Activated gamma-delta T cell (primary cell): ENCODE measurements around the gene IFT81.
"Not testable (repeated sequence)": the region's sequence is repeated elsewhere in the genome, so short reads cannot be mapped to it uniquely, and the experiment has no call there.

Experiments used
- DNase-seq: peaks from one replicate; lab custom pipeline; 2025; lab: John Stamatoyannopoulos, UW

Gene IFT81

DNA sequence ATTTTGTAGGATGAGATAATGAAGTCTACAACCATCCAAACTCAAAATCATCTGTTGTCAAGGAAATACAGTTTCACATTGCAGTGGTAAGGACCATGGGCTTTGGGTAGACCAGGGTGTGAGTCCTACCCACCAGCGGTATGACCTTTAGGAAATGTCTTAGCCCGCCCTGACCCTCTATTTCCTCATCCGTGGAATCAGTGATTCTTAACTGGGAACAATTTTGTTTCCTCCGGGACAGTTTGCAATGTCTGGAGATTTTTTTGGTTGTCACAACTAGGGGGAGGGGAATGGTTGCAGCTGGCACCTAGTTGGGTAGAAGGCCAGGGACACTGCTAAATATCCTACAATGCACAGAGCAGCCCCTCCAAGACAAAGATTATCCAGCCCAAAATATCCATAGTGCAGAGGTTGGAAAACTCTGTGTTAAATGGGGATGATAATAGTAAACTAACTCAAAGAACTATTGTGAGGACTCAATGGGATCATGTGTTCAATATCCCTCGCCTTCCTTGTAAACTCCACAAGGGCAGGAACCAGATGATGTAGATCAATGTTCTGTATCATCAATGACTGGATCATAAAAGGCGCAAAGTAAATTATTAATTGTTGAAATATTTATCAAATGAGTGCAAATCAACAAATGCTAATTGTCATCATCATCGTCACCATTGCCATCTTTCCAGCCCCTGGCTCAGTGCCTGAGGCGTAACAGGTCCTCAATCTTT is 15.7 kb upstream of the IFT81 start:
- DNase-seq, result no peak

DNA sequence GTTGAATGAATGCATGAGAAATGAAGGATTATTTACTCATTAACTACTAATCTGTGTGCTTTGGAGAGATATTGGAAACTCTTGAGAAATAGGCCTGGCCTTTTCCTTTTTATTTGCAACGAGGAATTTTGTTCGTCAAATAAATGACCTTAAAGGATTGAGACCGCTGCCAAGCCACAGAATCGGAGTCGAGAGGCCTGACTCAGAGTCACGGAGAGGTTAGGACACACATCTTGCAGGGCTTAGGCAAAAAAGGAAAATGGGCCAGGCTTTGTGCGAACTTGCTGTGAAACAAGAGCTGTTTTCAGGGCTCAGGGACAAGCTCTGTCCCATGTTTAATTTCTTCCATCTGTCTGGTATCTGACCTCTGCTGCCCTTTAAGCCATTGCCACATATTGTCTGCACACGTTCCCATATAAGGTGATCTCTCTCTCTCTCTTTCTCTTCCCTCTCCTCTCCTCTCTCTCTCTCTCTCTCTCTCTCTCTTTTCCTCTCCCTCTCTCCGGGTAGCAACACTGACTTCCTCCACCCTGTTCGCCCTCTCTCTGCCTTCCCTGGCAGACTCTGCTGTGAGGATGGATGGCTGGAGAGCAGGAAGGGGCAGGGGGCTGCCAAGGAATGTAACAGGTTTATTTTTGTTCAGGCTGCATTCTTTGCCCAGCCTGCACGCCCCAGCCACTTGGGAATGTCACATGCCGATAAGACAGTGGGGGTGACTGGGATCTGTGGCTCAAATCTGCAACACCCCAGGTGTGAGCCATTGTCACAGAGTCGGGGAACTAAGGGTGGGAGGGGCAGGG is 14.9 kb upstream of the IFT81 start:
- DNase-seq, result no peak

DNA sequence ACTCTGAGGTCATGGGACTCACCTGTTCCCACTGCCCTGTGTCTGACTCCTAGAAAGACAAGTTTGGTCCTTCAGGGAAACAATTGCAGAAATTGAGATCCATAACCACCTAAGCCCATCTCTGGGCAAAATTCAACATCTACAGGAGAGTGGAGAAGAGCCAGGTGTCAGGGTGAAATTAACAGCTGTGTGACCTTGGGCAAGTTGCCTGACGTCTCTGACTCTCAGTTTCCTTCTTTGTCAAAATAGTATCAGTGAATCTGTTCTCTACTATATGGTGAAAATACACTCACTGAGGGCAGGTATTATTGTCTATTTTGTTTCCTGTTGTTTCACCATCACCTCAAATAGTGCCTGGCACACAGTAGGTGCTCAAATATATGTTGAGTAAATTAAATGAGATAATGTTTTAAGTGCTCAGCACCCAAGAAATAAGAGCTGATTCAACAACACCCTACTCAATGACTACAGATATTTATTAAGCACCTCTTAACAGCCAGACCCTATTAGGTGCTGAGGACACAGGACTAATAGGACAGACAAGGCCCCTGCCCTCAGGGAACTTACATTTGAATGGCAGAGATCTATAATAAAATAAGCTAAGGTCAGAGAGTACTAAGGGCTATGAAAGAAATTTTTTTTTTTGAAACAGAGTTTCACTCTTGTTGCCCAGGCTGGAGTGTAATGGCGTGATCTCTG is 14.2 kb upstream of the IFT81 start:
- no peak for DNase-seq

DNA sequence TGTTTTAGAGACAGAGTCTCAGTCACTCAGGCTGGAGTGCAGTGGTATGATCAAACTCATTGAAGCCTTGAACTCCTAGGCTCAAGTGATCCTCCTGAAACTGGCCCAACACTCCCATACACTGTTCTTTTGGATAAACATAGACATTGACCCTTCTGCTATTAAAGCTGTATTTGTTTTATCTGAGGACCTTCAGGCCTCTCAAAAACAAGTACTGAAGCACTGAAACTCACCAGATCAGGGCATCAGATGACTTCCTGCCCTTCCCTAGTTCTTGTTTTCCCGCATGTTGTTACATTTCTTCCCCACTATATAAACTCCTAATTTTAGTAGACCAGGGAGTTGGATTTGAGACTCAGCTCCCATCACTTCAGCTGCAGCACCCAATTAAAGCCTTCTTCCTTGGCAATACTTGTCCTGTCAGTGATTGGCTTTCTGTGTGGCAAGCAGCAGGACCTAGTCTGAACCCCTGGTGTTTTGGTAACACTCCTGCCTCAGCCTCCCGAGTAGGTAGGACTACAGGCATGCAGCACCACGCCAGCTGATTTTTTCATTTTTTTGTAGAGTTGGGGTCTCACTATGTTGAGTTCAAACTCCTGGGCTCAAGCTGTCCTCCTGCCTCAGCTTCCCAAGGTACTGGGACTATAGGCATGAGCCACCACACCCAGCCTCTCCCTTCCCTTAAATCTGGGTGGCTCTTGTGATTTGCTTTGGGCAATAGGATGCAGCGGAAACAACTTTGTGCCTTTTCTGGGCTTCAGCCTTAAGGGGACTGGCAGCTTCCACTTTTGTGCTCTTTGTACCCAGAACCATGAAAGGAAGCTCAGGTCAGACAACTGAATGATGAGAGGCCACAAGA is 12.5 kb upstream of the IFT81 start:
- no peak for DNase-seq

DNA sequence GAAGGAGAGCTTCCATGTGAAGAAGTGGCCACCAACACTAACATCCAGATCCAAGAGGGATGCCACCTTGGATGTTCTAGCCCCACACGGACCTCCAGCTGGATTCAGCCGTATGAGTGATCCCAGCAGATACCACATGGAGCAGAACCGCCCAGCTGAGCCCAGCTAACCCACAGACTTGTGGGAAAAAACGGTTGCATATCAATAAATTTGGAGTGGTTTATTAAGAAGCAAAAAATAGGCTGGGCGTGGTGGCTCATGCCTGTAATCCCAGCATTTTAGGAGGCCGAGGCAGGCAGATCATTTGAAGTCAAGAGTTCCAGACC is 11.9 kb upstream of the IFT81 start:
- DNase-seq, result no peak

DNA sequence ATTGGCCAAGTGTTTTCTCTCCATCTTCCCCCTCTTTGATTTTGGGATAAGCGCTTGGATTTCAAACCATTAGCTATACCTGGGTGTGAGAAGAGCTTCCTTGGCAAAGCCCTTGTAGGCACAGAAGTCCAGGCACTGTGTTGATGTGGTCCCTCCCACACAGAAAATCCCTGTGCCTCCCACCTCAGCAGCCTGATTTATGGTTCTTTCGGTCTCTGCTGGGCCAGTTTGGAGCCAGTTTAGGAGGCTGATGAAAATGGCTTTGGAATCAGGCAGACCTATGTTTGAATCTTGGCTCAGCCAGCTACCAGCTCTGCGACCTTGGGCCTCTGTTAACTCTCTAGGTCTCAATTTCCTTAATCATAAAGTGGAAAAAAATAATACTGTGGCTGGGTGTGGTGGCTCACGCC is 9.6 kb upstream of the IFT81 start:
- no peak for DNase-seq

DNA sequence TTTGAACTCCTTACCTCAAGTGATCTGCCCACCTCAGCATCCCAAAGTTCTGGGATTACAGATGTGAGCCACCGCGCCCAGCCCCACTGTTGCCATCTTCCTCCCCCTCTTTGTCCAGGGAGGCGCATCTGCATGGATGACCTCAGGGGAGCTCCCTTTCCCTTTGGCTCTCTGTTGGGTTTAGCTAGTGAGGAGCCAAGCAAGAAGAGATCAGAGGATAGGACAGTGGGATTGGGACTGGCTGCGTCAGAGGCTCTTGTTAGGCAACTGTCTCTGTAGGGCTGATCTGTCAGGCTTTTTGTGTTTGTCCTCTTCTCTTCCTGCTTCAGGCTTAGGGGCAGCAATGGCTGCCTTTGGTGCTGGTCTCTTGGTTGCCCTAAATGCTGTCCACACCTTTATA is 8.5 kb upstream of the IFT81 start:
- no peak for DNase-seq

DNA sequence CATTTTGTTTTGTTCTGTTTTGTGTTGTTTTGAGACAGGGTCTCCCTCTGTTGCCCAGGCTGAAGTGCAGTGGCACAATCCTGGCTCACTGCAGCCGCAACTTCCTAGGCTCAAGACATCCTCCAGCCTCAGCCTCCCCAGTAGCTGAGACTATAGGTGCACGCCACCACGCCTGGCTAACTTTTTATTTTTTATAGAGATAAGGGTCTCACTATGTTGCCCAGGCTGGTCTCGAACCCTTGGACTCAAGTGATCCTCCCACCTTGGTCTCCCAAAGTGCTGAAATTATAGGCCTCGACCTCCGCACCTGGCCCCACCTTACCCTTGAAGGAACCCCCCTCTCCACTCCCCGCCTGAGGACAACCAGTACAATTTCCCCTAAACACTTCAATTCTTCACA is 7.5 kb upstream of the IFT81 start:
- DNase-seq, result no peak

DNA sequence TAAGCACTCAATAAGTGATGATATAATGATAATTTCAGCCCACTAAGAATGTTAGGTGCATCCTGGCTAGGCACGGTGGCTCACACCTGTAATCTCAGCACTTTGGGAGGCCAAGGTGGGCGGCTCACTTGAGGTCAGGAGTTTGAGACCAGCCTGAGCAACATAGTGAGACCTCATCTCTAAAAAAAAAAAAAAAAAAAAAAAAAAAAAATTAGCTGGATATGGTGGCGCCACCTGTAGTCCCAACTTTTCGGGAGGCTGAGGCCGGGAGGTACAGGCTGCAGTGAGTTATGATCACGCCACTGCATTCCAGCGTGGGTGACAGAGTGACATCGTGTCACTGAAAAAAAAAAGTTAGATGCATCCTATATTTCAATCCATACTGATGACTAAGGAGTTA is 6.9 kb upstream of the IFT81 start:
- not testable (repeated sequence) for DNase-seq

DNA sequence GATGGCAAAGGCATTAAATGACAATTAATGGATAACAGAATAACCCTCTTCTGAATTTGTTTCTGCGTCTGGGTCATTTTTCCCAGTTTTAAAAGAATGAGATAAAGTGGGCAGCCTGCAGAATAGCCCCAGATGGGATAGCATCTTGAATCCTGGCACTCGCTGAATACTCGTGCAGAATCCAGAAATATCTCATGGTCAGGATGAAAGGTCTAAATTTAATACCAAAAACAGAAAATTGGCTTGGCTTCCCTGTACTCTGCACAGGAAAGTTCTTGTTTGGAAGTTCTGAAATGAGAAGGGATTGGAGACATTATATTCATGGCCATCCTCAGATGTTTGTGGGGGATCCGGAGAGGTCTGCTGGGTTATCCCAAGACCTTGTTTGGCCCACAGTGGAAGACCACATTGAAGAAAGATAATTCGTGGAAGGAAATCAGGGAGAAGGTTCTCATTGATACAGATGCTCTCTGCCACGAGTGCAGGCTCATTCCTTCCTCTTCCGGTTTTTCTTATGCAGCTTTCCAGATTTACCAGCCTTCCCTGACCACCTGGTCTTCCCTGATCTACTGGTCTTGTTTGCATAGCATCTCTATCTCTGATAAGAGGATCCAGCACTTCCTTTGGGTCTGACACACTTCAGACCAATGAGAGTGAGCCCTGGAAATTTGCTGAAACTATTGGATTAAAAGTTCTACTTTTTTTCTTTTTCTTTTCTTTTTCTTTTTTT is 6.0 kb upstream of the IFT81 start:
- no peak for DNase-seq

DNA sequence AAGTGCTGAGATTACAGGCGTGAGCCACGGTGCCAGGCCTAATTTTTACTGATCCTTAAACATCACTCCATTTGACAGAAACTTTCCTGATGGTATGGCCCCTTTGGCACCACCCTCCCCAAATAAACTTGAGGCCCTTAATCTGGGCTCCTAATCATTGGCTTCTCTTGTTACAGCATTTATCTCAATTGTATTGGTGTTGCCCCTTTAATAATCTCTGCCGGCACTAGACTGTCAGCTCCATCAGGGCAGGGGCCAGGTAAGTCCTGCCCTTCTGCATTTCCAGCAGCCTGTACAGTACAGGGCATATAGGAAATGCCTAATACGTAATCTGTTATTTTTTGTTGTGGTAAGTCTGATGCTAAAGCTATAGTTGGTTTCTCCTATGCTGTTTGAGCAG is 1.2 kb upstream of the IFT81 start:
- no peak for DNase-seq

DNA sequence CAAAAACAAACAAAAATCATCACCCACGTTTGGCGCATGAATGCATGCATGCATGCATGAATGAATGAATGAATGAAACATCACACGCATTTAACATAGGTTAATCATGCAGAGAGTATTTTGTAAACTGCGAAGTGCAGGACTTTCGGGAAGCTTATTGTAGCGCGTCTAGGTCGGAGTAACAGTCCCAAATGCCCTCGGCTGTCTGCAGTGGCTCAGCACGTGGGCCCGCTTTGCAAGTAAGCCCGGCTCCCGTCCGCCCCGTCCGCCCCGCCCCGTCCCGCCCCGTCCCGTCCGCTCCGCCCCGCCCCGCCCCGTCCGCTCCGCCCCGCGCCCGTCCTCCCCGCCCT is 263 bp upstream of the IFT81 start:
- DNase-seq, result no peak

DNA sequence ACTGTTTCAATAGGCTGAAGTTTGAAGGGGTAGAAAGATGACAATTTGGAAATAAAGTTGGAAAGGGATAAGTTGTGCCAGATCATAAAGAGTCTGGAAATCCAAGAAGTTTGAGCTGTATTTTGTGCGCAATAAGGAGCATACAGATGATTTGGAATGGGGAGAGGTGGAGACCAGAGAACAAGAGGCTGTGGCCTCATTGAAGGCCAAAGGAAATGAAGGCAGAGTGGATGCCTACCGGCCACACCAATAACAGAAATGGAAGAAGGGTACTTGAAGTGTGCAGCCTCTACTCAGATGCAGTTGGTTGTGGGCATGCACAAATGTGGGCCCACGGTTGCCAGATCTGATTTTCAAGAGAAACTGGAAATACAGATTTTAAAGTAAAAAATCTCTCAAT is 2.4 kb downstream of the IFT81 start:
- DNase-seq, result no peak

DNA sequence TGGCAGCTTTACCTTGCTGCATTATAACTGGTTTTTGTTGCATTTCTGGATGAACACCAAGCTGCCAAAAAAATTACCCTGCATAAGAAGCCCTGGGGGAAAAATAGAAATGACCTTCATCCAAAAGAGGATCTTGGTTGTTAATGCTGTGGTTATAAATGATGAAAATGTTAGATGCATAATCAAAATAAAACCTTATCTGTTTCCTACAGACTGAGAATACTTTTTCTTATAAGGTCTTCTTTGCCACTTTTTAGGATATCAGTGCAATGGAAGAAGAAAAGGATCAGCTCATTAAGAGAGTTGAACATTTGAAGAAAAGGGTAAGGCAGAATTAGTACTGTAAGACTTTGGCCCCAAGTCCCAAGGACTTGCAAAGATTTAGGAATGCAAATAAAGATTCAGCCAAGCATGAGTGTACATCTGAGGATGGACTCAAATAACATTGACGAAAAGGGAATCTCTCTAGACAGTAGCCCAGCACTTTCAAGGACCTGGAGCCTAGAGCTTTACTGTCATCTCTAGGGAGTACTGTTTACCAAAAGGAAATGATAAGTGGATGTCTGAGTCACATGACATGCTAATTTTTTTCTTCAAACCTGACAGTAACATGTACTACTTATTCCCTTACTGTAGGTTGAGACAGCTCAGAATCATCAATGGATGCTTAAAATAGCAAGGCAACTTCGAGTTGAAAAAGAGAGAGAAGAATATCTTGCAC is 10.7 kb downstream of the IFT81 start:
- DNase-seq, result no peak

DNA sequence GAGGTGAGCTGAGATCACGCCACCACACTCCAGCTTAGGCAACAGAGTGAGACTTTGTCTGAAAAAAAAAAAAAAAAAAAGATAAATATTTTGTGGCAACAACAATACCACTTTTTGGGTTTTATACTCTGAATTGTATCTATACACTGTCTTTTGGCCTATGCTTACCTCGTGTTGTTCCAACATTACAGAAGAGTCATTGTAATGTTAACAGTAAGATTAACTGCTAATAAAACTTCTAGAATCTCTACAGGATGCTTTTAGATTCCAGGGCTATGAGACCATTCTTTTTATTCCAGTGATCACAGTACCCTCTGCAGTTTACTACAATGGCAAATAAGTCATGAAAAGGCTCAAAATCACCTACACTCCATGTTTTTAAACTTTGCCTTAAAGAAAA is 11.6 kb downstream of the IFT81 start:
- DNase-seq, result no peak

DNA sequence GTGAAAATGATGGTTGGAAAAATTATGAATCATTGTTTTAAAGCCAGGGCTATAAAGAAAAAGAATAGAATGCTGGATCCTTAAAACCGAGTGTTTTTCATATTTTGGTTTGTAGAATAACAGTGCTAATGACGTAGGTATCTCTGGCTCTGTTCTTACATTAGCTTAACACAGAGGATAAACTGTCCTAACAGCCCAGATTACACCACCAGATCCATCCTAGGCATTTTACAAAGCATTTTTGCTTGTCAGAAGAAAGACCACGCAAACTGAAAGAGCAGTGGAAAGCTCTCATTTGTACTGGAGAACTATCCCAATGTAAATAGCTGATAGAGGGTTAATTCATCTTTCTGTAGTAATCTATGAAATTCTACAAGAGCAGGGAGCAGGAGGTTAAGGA is 13.6 kb downstream of the IFT81 start:
- no peak for DNase-seq

DNA sequence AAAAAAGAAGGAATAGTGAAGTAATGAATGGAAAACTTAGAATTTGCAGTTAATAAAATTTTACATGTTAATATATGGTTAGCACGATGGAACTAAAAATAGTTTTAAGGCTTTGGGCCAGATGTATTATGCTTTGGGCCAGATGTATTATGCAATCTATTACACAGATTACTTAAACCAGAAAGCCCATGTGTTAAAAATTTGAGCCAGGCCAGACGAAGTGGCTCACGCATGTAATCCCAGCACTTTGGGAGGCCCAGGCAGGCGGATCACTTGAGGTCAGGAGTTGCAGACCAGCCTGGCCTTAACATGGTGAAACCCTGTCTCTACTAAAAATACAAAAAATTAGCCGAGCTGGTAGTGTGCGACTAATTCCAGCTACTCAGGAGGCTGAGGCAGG is 17.2 kb downstream of the IFT81 start:
- DNase-seq, result no peak

DNA sequence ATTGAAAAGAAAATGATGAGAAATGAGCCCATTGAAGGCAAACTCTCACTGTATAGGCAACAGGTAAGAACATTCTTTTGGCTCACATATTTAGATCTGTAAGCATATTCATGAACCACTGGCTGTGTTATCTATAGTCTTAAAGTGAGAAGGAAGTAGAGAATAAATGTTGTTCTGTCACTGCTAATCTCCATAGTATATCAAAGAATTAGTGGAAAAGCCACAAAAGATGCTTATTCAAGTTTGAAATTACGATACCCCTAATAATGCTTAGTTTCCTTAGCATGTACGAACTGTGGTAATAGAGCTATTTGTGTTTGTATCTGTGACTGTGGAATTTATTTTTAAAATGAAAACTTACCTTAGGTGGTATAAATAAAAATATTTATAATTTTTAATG is 22.8 kb downstream of the IFT81 start:
- no peak for DNase-seq

DNA sequence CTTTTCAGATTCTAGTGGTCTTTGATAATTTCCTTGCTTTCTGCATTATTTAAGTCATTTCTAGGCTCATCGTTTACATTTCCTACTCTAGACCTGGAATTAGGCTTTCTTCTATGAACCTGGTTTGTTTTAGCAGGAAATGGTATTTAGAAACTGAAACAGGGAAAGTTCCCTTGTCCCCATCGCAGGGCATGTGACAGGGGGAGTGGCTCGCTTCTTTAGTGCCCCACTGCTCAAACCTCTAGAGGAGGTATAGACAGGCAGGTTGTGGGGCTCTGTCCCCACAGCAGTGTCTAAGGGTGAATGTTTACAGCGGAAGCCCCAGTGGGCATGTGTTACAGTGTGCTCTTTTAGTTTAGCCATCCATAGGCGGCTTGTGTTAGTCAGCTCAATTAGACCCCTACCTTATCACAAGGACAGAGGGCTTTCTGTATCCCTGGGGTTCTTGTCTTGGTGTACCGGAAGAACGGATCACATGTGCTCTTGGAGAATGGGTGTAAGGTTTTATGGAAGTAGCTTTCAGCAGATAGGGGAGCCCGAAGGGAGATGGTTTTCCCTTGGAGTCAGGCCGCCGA is 25.0 kb downstream of the IFT81 start:
- DNase-seq, result no peak

DNA sequence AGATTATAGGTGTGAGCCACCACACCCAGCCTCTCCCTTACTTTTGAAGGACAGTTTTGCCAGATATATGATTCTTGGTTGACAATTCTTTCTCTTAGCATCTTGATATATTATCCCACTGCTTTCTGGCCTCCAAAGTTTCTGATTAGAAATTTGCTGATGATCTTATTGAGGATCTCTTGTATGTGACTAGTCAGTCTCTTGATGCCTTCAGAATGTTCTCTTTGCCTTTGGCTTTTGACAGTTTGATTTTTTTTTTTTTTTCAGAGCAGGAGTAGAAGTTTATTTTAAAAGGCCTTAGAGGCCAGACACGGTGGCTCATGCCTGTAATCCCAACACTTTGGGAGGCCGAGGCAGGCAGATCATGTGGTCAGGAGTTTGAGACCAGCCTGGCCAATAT is 32.6 kb downstream of the IFT81 start:
- DNase-seq, result no peak

DNA sequence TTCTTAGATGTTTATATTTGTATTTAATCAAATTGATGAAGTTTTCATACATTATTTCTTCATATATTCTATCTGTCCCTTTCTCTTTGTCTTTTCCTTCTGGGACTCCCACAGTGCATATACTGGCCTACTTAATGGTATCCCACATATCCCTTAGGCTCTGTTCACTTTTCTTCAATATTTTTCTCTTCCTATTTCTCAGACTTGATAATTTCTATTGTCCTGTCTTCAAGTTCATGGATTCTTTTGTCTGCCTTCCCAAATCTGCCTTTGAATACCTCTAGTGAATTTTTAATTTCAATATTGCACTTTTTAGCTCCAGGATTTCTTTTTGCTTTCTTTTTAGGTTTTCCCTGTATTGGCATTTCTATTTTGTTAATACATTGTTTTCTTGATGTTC is 33.4 kb downstream of the IFT81 start:
- no peak for DNase-seq
